Measurements from ENCODE around the gene B3GAT3.
"Not testable (repeated sequence)": the region's sequence is repeated elsewhere in the genome, so short reads cannot be mapped to it uniquely, and the experiment has no call there.

B3GAT3 gene

DNA sequence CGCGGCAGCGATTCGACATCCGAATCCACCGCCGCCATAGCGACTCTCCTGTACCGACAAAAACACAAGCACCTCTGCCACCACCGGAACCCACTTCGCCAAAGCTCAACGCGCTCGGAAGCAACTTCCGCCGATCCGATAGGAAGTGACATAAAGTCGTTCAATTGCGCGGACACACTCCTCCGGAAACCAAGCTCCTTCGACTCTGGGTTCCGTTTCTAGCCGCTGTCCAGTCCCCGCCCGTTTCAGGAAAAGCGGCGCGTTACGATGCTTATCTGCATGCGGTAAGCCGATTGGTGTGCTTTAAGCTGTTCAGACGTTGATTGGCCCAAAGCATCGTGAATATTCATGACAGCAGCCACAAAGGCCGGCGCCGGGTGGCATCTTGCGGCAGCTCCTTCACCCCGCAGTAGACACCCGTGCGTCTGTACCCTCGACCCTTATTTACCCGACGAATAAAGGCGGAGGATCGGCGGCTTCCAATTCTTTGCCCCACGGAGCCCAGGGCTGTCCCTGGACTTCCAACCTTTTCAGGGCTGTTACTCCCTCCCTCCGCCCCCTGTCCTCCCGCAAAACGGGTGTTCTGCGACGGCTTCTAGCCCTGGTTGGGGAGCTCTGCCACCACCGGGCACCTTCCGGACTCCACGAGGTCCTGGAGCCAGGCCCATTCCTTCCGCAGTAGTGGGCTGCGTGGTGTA is 30.2 kb downstream of the B3GAT3 start, which contains the start of gene TUT1:
TUT1 (minus strand) TSS at position 76 of the 698 bp plus-strand sequence; CDS start at position 38, 38 bp downstream.
- DNase-seq (ENCODE audit: low read depth), result peak; percentile 99
- TF ChIP-seq, protein P1, sequence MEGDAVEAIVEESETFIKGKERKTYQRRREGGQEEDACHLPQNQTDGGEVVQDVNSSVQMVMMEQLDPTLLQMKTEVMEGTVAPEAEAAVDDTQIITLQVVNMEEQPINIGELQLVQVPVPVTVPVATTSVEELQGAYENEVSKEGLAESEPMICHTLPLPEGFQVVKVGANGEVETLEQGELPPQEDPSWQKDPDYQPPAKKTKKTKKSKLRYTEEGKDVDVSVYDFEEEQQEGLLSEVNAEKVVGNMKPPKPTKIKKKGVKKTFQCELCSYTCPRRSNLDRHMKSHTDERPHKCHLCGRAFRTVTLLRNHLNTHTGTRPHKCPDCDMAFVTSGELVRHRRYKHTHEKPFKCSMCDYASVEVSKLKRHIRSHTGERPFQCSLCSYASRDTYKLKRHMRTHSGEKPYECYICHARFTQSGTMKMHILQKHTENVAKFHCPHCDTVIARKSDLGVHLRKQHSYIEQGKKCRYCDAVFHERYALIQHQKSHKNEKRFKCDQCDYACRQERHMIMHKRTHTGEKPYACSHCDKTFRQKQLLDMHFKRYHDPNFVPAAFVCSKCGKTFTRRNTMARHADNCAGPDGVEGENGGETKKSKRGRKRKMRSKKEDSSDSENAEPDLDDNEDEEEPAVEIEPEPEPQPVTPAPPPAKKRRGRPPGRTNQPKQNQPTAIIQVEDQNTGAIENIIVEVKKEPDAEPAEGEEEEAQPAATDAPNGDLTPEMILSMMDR (conservative IDR thresholded peaks at IDR 0.05; ENCODE audit: control insufficient read depth, insufficient read depth, low read depth, low read length), result no peak

DNA sequence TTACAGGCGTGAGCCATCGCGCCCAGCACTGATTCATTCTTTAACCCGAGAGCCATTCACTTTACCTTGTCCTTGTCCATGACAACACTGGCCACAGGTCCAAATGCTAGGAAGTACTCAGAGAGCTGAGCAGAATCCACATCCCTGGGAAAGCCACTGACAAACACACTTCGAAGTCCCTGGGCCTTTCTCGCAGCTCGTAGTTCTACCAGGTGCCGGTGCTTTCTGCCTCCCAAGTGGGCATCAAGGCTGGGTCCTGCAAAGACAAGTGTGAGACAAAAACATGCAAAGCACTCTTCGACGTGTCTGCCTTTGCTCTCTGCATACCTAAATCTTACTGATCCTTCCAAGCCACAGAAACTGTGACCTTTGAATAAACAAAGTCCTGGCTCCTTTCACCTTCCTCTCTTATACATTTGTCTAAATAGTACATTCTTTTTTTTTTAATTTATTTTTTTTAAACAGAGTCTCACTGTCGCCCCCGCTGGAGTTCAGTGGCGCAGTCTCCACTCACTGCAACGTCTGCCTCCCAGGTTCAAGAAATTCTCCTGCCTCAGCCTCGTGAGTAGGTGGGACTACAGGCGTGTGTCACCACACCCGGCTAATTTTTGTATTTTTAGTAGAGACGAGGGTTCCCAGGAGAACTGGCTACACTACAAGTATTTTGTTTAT is 32.7 kb downstream of the B3GAT3 start:
- TF ChIP-seq, protein P1 (conservative IDR thresholded peaks at IDR 0.05; ENCODE audit: control insufficient read depth, insufficient read depth, low read depth, low read length), result peak; percentile 22
- DNase-seq (ENCODE audit: low read depth), result peak; percentile 42
- H3K4me3 ChIP-seq (ENCODE audit: control insufficient read depth, low read depth, low read length), result no peak overlapping the region

More for the DNA sequence above, 30.2 kb downstream of the B3GAT3 start, which contains the start of gene TUT1:
- H3K4me3 ChIP-seq (ENCODE audit: control insufficient read depth, low read depth, low read length), result peak within 1 kb of the TSS; percentile 65

GRCh38 chr11:62585356-62585755 is 36.4 kb downstream of the B3GAT3 start:
- DNase-seq (ENCODE audit: low read depth); H3K4me3 ChIP-seq (ENCODE audit: control insufficient read depth, low read depth, low read length): not testable (repeated sequence)

- not testable (repeated sequence) for H3K4me3 ChIP-seq (ENCODE audit: control insufficient read depth, low read depth, low read length); DNase-seq (ENCODE audit: low read depth)
Measured at GRCh38 chr11:62581735-62582134, 40.1 kb downstream of the B3GAT3 start.

DNA sequence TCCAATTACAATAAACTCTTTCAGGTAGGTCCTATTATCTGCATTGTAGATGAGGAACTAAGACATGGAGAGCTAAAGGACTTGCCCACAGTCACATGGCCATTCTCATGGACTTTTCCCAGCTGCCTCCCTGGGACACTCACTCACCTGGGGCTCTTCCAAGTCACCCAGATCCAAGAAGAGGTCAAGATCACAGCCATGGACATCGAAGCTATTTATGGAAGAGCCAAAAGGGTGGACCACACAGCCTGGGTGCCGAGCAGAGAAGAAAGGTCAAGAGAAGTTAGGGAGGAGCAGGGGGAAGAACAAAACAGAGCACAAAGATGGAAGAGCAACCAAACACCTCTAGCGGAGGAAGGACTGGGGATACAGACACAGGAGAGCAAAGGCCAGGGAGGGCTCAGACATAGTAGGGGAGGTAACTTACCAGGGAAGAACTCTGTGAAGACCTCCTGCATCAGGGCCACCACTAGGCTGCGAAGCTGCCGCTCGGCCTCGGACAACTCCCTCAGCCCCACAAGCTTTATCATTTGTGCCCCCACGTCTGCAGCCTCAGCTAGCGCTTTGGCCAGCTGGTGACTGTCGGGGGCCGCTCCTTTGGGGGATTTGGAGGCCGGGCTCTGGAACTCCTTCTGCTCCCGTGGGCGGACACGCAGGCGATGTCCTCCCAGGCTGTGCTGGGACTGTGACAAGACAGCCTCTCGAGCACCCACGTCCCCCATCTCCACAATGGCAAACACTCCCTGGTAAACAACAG is 40.6 kb downstream of the B3GAT3 start:
- DNase-seq (ENCODE audit: low read depth), result no peak
- TF ChIP-seq, protein P1 (conservative IDR thresholded peaks at IDR 0.05; ENCODE audit: control insufficient read depth, insufficient read depth, low read depth, low read length), result no peak
- H3K4me3 ChIP-seq (ENCODE audit: control insufficient read depth, low read depth, low read length), result no peak overlapping the region

DNA sequence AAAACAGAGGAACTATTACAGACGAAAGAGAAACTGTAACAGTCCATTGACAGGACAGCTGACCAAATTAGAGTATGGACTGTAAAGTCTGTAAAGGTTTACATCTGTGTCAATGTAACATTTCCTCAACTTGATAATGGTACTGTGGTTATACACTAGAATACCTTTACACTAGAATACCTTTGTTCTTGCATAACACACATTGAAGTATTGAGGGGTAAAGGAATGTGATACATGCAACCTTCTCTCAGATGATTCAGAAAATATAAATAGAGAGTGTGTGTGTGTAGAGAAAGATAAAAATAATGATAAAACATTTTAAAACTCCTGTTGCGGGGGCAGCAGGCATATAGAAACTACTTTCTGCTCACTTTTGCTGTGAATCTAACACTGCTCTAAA is 42.5 kb downstream of the B3GAT3 start:
- no peak overlapping the region for H3K4me3 ChIP-seq (ENCODE audit: control insufficient read depth, low read depth, low read length)
- TF ChIP-seq, protein P1 (conservative IDR thresholded peaks at IDR 0.05; ENCODE audit: control insufficient read depth, insufficient read depth, low read depth, low read length), result no peak
- no peak for DNase-seq (ENCODE audit: low read depth)

GRCh38 chr11:62578541-62578940 is 43.2 kb downstream of the B3GAT3 start:
- no peak for DNase-seq (ENCODE audit: low read depth)
- no peak overlapping the region for H3K4me3 ChIP-seq (ENCODE audit: control insufficient read depth, low read depth, low read length)
- TF ChIP-seq, protein P1 (conservative IDR thresholded peaks at IDR 0.05; ENCODE audit: control insufficient read depth, insufficient read depth, low read depth, low read length), result no peak
